Smooth muscle cell (in vitro differentiated cells): ENCODE measurements around the gene RNF114. TPM values are rescaled to one million over a fixed set of nuclear protein-coding genes. Genes with fewer than 3 reads are reported as not detected.
"Not testable (repeated sequence)": the region's sequence is repeated elsewhere in the genome, so short reads cannot be mapped to it uniquely, and the experiment has no call there.

Experiments used
- DNase-seq: peaks from one replicate; lab custom pipeline; 2025; ENCODE audit not compliant: unreplicated experiment; lab: John Stamatoyannopoulos, UW
- H2AFZ ChIP-seq: fragments of 200-600 bp; sonication (generic); 2 replicates; pipeline ENCODE4 v1.6.0; 2016; ENCODE audit warnings: antibody characterized with exemption, low read depth, mild to moderate bottlenecking
- H3F3A ChIP-seq: fragments of 200-600 bp; sonication (generic); 2 replicates; pipeline ENCODE4 v1.6.0; 2017; ENCODE audit warnings: antibody characterized with exemption, low read depth
- H3K27ac ChIP-seq: fragments of 200-600 bp; sonication (generic); 2 replicates; pipeline ENCODE4 v1.5.1; 2016; ENCODE audit warnings: low read depth, mild to moderate bottlenecking
- H3K27me3 ChIP-seq: fragments of 200-600 bp; sonication (generic); 2 replicates; pipeline ENCODE4 v1.6.1; 2016; ENCODE audit warnings: low read depth, mild to moderate bottlenecking
- H3K36me3 ChIP-seq: fragments of 200-600 bp; sonication (generic); 2 replicates; pipeline ENCODE4 v1.5.1; 2016; ENCODE audit warnings: low read depth
- H3K4me1 ChIP-seq: fragments of 200-600 bp; sonication (generic); 2 replicates; pipeline ENCODE4 v1.5.1; 2016; ENCODE audit warnings: low read depth
- H3K4me2 ChIP-seq: fragments of 200-600 bp; sonication (generic); 2 replicates; pipeline ENCODE4 v1.6.0; 2016; ENCODE audit warnings: mild to moderate bottlenecking
- H3K4me3 ChIP-seq: fragments of 200-600 bp; sonication (generic); 2 replicates; pipeline ENCODE4 v1.5.1; 2016; ENCODE audit warnings: mild to moderate bottlenecking
- H3K79me2 ChIP-seq: fragments of 200-600 bp; sonication (generic); 2 replicates; pipeline ENCODE4 v1.6.0; 2016; ENCODE audit warnings: low read depth, mild to moderate bottlenecking
- H3K9ac ChIP-seq: fragments of 200-600 bp; sonication (generic); 2 replicates; pipeline ENCODE4 v1.6.0; 2016; ENCODE audit warnings: low read depth
- H3K9me3 ChIP-seq: fragments of 200-600 bp; sonication (generic); replicated peaks from 2 replicates; pipeline ENCODE4 v1.5.1; 2016; ENCODE audit warnings: low read depth
- H4K20me1 ChIP-seq: fragments of 200-600 bp; sonication (generic); 2 replicates; pipeline ENCODE4 v1.6.0; 2016; ENCODE audit warnings: low read depth
- CTCF ChIP-seq: fragments of 200-600 bp; sonication (generic); IDR thresholded peaks from 2 replicates; pipeline ENCODE4 v1.5.1; 2017; ENCODE audit warnings: borderline replicate concordance, mild to moderate bottlenecking, antibody characterized with exemption; ENCODE audit not compliant: insufficient read depth, poor library complexity, severe bottlenecking
- WGBS: methylation state at CpG from one replicate; pipeline ENCODE4 v1.1.7; 2016; ENCODE audit warnings: low lambda C conversion rate; 5-methylcytosine and 5-hydroxymethylcytosine counted together
- polyA plus RNA-seq: library from polyadenylated mRNA; unstranded; fragments of >200 nt; fragmentation: Nextera tagmentation; extraction: Ambion mirVana; gene quantifications from 2 replicates; pipeline ENCODE4 v1.2.1, GENCODE V29; 2016
- small RNA-seq: library from RNA; depleted of rRNA; stranded (forward); fragments of <200 nt; gene quantifications from one replicate; pipeline ENCODE3, GENCODE V24; 2014
- total RNA-seq: library from RNA; depleted of rRNA; stranded (reverse); fragments of >200 nt; gene quantifications from 2 replicates; pipeline ENCODE4 v1.2.3, GENCODE V29; 2014

Gene RNF114
- total and polyA plus RNA-seq, 2 experiments from 2014 or later = 54.2 to 80.5 TPM

GRCh38 chr20:49999329-49999728, 63.1 kb downstream of the RNF114 start:
- WGBS = 86% methylated on average over 7 of the region's 7 CpGs
- H3K9ac ChIP-seq = no peak overlapping the region
- no peak overlapping the region for H3K27ac ChIP-seq
- H3K27me3 ChIP-seq = no peaks in the 10 kb centered on the region
- TF ChIP-seq CTCF = no peak
- no peaks in the 10 kb centered on the region for H3K36me3 ChIP-seq
- DNase-seq = no peak
- H3K4me2 ChIP-seq = no peak overlapping the region
- no peaks in the 10 kb centered on the region for H4K20me1 ChIP-seq
- no peaks in the 10 kb centered on the region for H3F3A ChIP-seq
- H3K4me3 ChIP-seq = no peak overlapping the region
- no peak overlapping the region for H2AFZ ChIP-seq
- H3K79me2 ChIP-seq = no peaks in the 10 kb centered on the region
- no peaks in the 10 kb centered on the region for H3K4me1 ChIP-seq
- no peaks in the 10 kb centered on the region for H3K9me3 ChIP-seq

- DNase-seq, H4K20me1 ChIP-seq, H3K4me1 ChIP-seq, H2AFZ ChIP-seq, H3K4me2 ChIP-seq, H3K4me3 ChIP-seq, H3K27ac ChIP-seq, H3K36me3 ChIP-seq, H3F3A ChIP-seq, H3K79me2 ChIP-seq, H3K9ac ChIP-seq, H3K27me3 ChIP-seq, H3K9me3 ChIP-seq: not testable (repeated sequence)
- 83% methylated on average over 14 of the region's 14 CpGs for WGBS
Observed at GRCh38 chr20:50000548-50001222, 64.5 kb downstream of the RNF114 start.

DNA sequence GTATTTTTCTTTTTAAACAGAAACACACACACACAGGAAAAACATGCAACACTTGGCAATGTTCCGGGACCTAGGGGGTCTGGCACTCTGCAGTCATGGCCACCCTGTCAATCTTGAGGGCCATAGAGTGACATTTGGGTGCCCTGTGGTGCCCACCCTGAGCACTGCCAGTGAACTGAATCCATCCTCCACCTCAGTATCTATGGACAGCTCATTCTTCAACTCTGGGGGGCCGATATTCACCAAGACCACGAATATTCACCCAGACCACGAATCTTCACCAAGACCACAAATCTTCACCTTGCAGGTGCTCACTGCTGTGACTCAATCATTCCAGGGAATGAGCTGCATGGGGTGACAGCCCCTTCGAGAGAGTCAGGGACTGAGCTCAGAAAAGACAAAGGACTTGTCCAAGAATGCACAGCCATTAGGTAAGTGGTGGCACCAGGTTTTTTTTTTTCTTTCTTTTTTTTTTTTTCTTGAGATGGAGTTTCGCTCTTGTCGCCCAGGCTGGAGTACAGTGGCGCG, 65.7 kb downstream of the RNF114 start:
- no peaks in the 10 kb centered on the region for H4K20me1 ChIP-seq
- H3K9me3 ChIP-seq = no peaks in the 10 kb centered on the region
- H3K79me2 ChIP-seq = no peaks in the 10 kb centered on the region
- H3K4me1 ChIP-seq = no peaks in the 10 kb centered on the region
- no peak for DNase-seq
- H3K36me3 ChIP-seq = no peaks in the 10 kb centered on the region
- no peak overlapping the region for H3K27ac ChIP-seq
- H3F3A ChIP-seq = no peaks in the 10 kb centered on the region
- H3K9ac ChIP-seq = no peak overlapping the region
- no peaks in the 10 kb centered on the region for H3K27me3 ChIP-seq
- no peak for TF ChIP-seq CTCF
- WGBS = 84% methylated on average over 9 of the region's 9 CpGs
- H3K4me2 ChIP-seq = no peak overlapping the region
- no peak overlapping the region for H2AFZ ChIP-seq
- H3K4me3 ChIP-seq = no peak overlapping the region

- Histone ChIP-seq H3K4me1 (no peaks in the 10 kb centered on the region), H3K9ac (no peak overlapping the region), H4K20me1 (no peaks in the 10 kb centered on the region), H3K27me3 (no peaks in the 10 kb centered on the region), H3F3A (no peaks in the 10 kb centered on the region), H3K79me2 (no peaks in the 10 kb centered on the region), H2AFZ (no peak overlapping the region), H3K27ac (no peak overlapping the region), H3K4me2 (no peak overlapping the region), H3K9me3 (no peaks in the 10 kb centered on the region), H3K4me3 (no peak overlapping the region), H3K36me3 (no peaks in the 10 kb centered on the region)
- DNase-seq = no peak
- WGBS = 48% methylated on average over 4 of the region's 4 CpGs
- TF ChIP-seq CTCF = no peak
Observed at GRCh38 chr20:50003253-50003656, 67.1 kb downstream of the RNF114 start.

Small RNA genes lying within 50 kb of the gene (small RNA-seq; reads per million reads assigned to genes)
- gene RF00017 (not detected), gene RF00019 (not detected), gene RNU6-147P (not detected)

Other genes with a start within 250 kb of the RNF114 start
- 25.6 and 26.0 TPM in 2 replicates for gene B4GALT5, start 222.5 kb upstream of the RNF114 start, total RNA-seq
- 8.2 and 12.0 TPM in 2 replicates for gene B4GALT5, start 222.5 kb upstream of the RNF114 start, polyA plus RNA-seq
- gene SLC9A8, start 123.6 kb upstream of the RNF114 start, total RNA-seq = 3.9 and 4.5 TPM in 2 replicates
- 1.4 and 2.2 TPM in 2 replicates for gene SLC9A8, start 123.6 kb upstream of the RNF114 start, polyA plus RNA-seq
- gene SPATA2, start 20.9 kb upstream of the RNF114 start, total RNA-seq = 3.3 and 3.9 TPM in 2 replicates
- gene SPATA2, start 20.9 kb upstream of the RNF114 start, polyA plus RNA-seq = 9.1 and 9.9 TPM in 2 replicates
- gene SNAI1, start 46.6 kb downstream of the RNF114 start, total RNA-seq = 3.7 and 5.6 TPM in 2 replicates
- gene SNAI1, start 46.6 kb downstream of the RNF114 start, polyA plus RNA-seq = 16.1 and 20.7 TPM in 2 replicates
- 94.1 and 94.8 TPM in 2 replicates for gene UBE2V1, start 176.8 kb downstream of the RNF114 start, total RNA-seq
- gene UBE2V1, start 176.8 kb downstream of the RNF114 start, polyA plus RNA-seq = 128 and 141 TPM in 2 replicates
- 36.6 and 45.8 TPM in 2 replicates for gene PEDS1, start 217.3 kb downstream of the RNF114 start, total RNA-seq
- 47.4 and 64.3 TPM in 2 replicates for gene PEDS1, start 217.3 kb downstream of the RNF114 start, polyA plus RNA-seq